Measurements from ENCODE around the gene TMPRSS6.

The TMPRSS6 gene

DNA sequence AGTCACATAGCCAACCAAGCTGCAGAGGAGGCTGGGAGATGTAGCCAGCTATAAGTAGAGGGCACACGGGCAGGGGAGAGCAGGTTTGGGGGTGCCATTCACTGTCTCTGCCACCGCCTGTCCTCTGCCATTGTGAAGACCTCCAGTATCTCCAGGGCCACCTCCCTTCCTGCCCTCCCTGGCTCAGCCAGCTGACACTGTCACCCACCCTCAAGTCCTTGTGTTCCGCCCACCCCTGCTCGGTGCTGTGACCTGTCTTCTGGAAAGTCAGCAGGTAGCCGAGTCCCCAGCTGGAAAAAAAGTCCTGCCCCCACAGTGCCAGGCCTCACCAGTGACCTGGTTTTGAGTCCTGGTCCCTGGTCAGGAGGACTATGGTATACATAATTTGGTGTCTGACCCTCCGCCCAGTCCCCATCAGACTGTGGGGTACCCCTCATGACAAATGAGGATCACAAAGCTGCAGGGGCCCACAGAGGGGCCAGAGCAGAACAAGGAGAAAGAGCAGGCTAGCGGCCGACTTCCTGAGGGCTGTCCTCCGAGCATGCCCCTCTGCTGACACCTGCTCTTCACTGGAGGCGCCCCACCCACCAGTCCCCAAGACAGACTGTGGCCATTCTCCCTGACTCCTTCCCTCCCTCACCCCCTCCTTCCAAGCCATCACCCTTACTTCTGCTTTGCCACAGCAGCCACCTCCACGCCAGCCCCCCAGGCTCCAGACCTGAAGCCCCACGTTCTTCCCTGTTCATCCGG, 47.3 kb upstream of the TMPRSS6 start:
- TF ChIP-seq EZH2phosphoT487 (conservative IDR thresholded peaks at IDR 0.05; ENCODE audit: low read length) (no peak), CTCF (IDR thresholded peaks at IDR 0.05; ENCODE audit: insufficient read depth, low read length, poor library complexity, severe bottlenecking) (no peak)
- Histone ChIP-seq H3K9me3 (ENCODE audit: insufficient read depth, low read length) (peaks cover 8% of the 10 kb centered on the region; the same call in 1 of the 2 replicates), H3K4me3 (ENCODE audit: insufficient read depth, low read length, poor library complexity, severe bottlenecking) (no peak overlapping the region), H3K9me2 (replicated peaks; ENCODE audit: insufficient read depth, low read length) (no peaks in the 10 kb centered on the region), H3K9ac (ENCODE audit: low read length) (no peak overlapping the region), H3K27ac (ENCODE audit: low read depth, low read length) (no peak overlapping the region), H4K20me1 (ENCODE audit: low read depth, low read length) (no peaks in the 10 kb centered on the region), H3K4me2 (ENCODE audit: low read depth, low read length, poor library complexity, severe bottlenecking) (no peak overlapping the region), H3K36me3 (ENCODE audit: low read length) (no peaks in the 10 kb centered on the region), H2AFZ (ENCODE audit: low read depth, low read length, severe bottlenecking) (no peak overlapping the region), H3K27me3 (ENCODE audit: low read length) (no peaks in the 10 kb centered on the region), H3K79me2 (ENCODE audit: insufficient read depth, low read length) (no peaks in the 10 kb centered on the region), H3F3A (ENCODE audit: insufficient read depth) (no peaks in the 10 kb centered on the region)

GRCh38 chr22:37155971-37156370, 46.5 kb upstream of the TMPRSS6 start:
- Histone ChIP-seq H3K4me3 (ENCODE audit: insufficient read depth, low read length, poor library complexity, severe bottlenecking) (no peak overlapping the region), H4K20me1 (ENCODE audit: low read depth, low read length) (no peaks in the 10 kb centered on the region), H3K27ac (ENCODE audit: low read depth, low read length) (no peak overlapping the region), H3F3A (ENCODE audit: insufficient read depth) (no peaks in the 10 kb centered on the region), H3K9ac (ENCODE audit: low read length) (no peak overlapping the region), H3K4me2 (ENCODE audit: low read depth, low read length, poor library complexity, severe bottlenecking) (no peak overlapping the region), H3K9me2 (replicated peaks; ENCODE audit: insufficient read depth, low read length) (no peaks in the 10 kb centered on the region), H2AFZ (ENCODE audit: low read depth, low read length, severe bottlenecking) (no peak overlapping the region), H3K27me3 (ENCODE audit: low read length) (no peaks in the 10 kb centered on the region), H3K9me3 (ENCODE audit: insufficient read depth, low read length) (no peaks in the 10 kb centered on the region), H3K36me3 (ENCODE audit: low read length) (no peaks in the 10 kb centered on the region), H3K79me2 (ENCODE audit: insufficient read depth, low read length) (no peaks in the 10 kb centered on the region)
- TF ChIP-seq CTCF (IDR thresholded peaks at IDR 0.05; ENCODE audit: insufficient read depth, low read length, poor library complexity, severe bottlenecking) (no peak), EZH2phosphoT487 (conservative IDR thresholded peaks at IDR 0.05; ENCODE audit: low read length) (no peak)

DNA sequence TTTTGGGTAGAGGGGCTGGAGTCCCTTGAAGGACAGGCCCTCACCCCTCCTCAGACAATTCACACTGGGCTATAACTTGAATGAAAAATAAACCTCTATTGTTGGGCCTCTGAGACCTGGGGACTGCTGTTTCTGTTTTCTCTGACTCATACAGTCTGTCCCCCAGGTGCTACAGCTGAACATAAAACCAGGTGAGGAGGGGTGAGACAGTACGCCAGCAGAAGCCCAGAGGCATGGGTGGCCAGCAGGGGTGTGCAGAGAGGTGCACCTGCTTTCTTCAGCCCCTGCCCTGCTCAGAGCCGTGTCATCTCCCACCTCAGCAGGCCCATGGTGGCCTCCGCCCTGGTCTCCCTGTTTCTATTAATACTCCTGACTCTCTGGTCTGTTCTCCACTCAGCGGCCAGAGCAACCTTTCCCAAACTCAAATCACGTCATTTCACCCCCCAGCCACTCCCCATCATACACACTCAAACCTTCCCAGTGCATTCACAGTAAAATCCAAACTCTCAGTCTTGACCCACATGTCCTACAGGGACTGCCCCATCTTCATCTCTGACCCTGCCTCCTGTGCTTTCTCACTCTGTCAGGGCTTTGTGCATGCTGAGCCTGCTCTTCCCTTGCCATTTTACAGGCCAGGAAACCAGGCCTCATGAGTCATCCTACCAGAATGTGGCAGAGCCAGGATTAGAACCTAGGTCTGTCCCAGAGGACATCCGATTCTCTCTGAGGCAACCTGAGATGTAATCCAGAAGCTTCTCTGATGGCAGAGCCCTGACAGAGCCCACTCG, 45.6 kb upstream of the TMPRSS6 start:
- Histone ChIP-seq H2AFZ (ENCODE audit: low read depth, low read length, severe bottlenecking) (no peak overlapping the region), H3K4me3 (ENCODE audit: insufficient read depth, low read length, poor library complexity, severe bottlenecking) (no peak overlapping the region), H3K4me2 (ENCODE audit: low read depth, low read length, poor library complexity, severe bottlenecking) (no peak overlapping the region), H3K79me2 (ENCODE audit: insufficient read depth, low read length) (no peaks in the 10 kb centered on the region), H3K27me3 (ENCODE audit: low read length) (no peaks in the 10 kb centered on the region), H3K9me2 (replicated peaks; ENCODE audit: insufficient read depth, low read length) (no peaks in the 10 kb centered on the region), H4K20me1 (ENCODE audit: low read depth, low read length) (no peaks in the 10 kb centered on the region), H3K36me3 (ENCODE audit: low read length) (no peaks in the 10 kb centered on the region), H3K9me3 (ENCODE audit: insufficient read depth, low read length) (no peaks in the 10 kb centered on the region), H3F3A (ENCODE audit: insufficient read depth) (no peaks in the 10 kb centered on the region), H3K27ac (ENCODE audit: low read depth, low read length) (no peak overlapping the region), H3K9ac (ENCODE audit: low read length) (no peak overlapping the region)
- TF ChIP-seq CTCF (IDR thresholded peaks at IDR 0.05; ENCODE audit: insufficient read depth, low read length, poor library complexity, severe bottlenecking), result no peak
- no peak for TF ChIP-seq EZH2phosphoT487 (conservative IDR thresholded peaks at IDR 0.05; ENCODE audit: low read length)

All from SU-DHL-6 (cell line).